GM13977 (cell line): ENCODE results near the gene PXYLP1.

ENCODE experiments used
- DNase-seq: peaks from one replicate; pipeline ENCODE4 v3.0.0; 2012; ENCODE audit warnings: low spot score
- in situ Hi-C: fragments of 300-500 bp; cut with MboI; formaldehyde crosslinking; loops from one replicate; pipeline ENCODE4 v1.12.0; 2022; ENCODE audit warnings: low sequenced_read_pairs, low pct_unique_long_range_greater_than_20kb, mixed read lengths, inconsistent platforms; ENCODE audit not compliant: unreplicated experiment
- TF ChIP-seq, protein P1 (sequence below): IDR thresholded peaks from 2 replicates; pipeline ENCODE4 v1.5.1; 2012; ENCODE audit warnings: mild to moderate bottlenecking, control low read depth; ENCODE audit not compliant: insufficient read depth; ENCODE audit errors: extremely low read depth, missing control alignments

Gene PXYLP1

DNA sequence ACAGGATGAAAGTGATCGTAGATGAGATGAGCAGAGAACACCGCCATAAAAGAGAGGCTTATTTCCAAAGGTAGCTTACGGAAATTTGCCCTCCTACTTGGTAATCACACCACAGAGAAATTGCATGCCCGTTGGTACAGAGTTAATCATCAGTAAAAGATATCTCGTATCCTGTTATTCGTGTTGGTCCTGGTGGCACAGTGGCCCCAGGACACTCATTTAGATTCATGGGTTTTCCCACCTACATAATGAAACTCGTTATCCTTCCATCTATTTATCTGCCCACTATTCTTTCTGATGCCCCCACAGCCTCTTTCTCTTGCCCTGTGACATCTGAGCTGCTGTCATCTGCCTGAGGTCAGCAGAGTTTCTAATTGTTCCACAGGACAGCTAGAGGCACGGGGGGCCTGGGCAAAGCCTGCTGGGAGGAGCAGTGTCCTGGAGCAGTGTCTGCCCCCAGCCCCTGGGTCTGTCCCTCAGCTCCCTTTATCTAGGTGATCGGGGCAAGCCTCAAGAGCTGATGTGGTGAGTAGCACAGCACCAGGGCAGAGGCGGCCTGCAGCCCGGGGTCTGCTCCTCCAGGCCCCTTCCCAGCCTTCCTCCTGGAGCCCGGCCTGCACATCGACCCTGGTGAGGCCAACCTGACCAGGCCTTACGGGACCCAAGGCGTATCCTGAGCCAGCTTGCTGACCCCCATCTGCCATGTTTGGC, 42.2 kb downstream of the PXYLP1 start:
- no peak for DNase-seq
- TF ChIP-seq, protein P1, sequence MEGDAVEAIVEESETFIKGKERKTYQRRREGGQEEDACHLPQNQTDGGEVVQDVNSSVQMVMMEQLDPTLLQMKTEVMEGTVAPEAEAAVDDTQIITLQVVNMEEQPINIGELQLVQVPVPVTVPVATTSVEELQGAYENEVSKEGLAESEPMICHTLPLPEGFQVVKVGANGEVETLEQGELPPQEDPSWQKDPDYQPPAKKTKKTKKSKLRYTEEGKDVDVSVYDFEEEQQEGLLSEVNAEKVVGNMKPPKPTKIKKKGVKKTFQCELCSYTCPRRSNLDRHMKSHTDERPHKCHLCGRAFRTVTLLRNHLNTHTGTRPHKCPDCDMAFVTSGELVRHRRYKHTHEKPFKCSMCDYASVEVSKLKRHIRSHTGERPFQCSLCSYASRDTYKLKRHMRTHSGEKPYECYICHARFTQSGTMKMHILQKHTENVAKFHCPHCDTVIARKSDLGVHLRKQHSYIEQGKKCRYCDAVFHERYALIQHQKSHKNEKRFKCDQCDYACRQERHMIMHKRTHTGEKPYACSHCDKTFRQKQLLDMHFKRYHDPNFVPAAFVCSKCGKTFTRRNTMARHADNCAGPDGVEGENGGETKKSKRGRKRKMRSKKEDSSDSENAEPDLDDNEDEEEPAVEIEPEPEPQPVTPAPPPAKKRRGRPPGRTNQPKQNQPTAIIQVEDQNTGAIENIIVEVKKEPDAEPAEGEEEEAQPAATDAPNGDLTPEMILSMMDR = no peak
- in situ Hi-C loops = no loop called here

DNA sequence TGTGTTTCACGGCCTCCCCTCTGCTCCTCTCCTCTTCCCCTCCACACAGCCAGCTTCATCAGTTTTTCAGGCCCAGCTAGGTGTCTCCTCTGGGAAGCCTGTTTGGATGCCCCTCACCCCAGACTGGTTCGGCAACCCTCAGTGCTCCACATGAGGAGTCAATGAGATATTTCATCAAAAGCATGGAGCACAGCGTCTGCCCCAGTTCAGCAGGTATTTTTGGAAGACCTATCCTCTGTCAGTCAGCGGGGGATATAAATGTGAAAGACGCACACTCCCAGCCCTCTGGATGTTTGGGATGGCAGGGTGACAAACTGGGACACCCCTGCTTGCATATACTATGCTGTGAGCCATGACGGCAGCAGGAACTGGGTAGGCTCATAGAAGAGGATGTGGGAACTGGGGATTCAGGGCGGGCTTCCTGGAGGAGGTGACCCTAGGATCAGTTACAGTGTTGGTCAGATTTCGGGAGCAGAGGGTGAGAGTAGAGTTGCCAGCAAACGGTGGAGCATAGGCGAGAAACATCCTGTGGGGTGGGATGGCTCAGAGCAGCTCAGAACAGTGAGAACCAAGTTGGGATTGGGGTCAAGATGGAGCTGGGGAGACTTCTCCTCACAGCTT, 42.9 kb downstream of the PXYLP1 start:
- no peak for DNase-seq
- TF ChIP-seq, protein P1 = no peak
- in situ Hi-C loops = no loop called here

DNA sequence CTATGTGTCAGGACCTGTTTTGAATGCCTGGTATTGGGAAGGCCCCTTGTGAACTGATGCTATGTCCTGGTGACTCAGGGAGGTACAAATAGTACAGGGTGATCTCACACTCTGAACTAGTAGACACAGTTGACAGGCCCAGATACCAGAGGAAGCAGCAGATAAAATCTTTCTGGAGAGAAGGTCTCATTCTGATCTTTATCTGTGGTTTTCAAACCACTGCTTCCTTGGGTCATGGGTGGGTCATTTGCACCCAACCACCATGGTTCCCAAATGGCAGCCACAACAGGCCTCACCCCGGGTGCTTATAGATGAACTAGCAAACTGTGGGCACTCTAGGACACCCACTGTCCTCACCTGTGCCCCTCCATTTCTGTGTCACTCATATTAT, 43.4 kb downstream of the PXYLP1 start:
- in situ Hi-C loops = no loop called here
- DNase-seq = peak; percentile 49
- TF ChIP-seq, protein P1 = no peak

DNA sequence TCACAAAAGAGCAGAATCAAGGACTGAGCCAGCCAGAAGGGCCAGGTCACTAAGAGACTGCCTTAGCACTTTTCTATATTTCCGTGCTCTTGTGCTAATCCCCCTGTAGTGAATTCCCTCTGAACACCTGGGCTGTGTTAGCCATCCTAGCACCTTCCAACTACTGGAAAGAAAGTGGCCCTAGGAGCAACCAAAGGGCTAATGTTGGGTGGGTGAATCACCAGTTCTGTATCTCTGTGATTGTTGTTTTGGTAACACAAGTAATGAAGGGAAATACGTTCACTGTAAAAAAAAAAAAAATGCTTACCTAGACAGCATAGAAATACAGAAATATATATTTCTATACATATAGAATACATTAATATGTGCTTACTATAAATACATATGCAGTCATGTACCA, 43.9 kb downstream of the PXYLP1 start:
- DNase-seq = no peak
- in situ Hi-C loops = no loop called here
- TF ChIP-seq, protein P1 = no peak

DNA sequence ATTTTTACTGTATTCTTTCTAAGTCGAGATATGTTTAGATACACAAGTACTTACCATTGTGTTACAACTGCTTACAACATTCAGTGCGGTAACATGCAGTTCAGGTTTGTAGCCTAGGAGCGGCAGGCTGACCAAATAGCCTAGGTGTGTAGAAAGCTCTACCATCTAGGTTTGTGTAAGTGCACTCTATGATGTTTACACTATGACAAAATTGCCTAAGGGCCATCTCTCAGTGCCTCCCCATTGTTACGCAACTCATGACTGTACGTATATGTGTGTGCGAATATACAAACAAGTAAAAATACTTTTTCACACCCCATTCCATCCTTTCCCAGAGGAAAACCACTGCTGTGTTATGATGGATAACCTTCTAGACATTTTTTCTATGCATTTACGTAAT, 44.3 kb downstream of the PXYLP1 start:
- DNase-seq = no peak
- in situ Hi-C loops = no loop called here
- TF ChIP-seq, protein P1 = no peak

DNA sequence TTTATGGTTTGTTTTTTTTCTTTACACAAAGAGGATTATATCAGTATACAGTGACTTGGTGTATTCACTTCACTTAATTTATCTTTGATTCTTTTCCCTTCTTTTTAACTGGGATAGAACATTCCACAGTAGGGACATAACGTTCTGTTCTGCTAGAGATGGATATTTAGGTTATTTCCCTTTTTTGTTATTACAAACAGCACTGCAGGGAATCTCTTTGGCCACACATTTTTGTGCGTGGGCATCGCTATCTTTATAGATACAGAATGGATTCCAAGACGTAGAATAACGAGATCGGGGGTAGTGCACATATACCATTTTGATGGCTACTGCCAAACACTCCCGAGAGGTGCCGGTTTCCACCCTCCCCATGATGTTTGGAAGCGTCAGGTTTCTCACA, 44.8 kb downstream of the PXYLP1 start:
- TF ChIP-seq, protein P1 = no peak
- in situ Hi-C loops = no loop called here
- no peak for DNase-seq

DNA sequence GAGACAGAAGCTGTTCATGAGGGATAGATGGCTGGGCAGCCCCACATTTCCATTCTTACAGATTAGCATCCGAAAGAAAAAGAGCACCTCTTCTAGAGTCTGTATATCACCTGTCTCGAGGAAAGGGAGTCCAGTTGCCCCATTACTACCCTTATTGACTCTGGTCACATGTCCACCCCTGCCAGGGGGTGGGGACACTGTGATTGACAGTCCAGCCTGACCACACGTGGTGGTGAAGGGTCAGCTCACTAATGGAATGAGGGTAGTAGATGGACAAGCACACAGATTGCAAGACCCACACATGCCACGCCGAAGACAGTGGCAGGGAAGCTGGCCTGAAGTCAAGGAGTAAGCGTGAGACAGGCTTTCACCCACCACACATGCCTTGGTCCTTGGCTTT, 45.8 kb downstream of the PXYLP1 start:
- in situ Hi-C loops = no loop called here
- TF ChIP-seq, protein P1 = no peak
- no peak for DNase-seq
